HG02678 (cell line): ENCODE data around the gene ARHGEF28.

Experiments
- ATAC-seq: cut with Tn5 transposase; IDR thresholded peaks from one replicate; pipeline ENCODE4 v1.9.1; 2021; ENCODE audit warnings: mild to moderate bottlenecking, moderate library complexity; ENCODE audit not compliant: unreplicated experiment

The ARHGEF28 gene

GRCh38 chr5:73810429-73810828 is 184.4 kb downstream of the ARHGEF28 start:
- ATAC-seq: no peak

- ATAC-seq: no peak
These were observed 186.5 kb downstream of the ARHGEF28 start for GRCh38 chr5:73812457-73812856.

- no peak for ATAC-seq
These were observed 187.1 kb downstream of the ARHGEF28 start for GRCh38 chr5:73812962-73813588.

GRCh38 chr5:73814233-73814846 is 188.3 kb downstream of the ARHGEF28 start:
- no peak for ATAC-seq

GRCh38 chr5:73815631-73816030 is 189.6 kb downstream of the ARHGEF28 start:
- no peak for ATAC-seq

- ATAC-seq: no peak
These were observed 190.8 kb downstream of the ARHGEF28 start for GRCh38 chr5:73816656-73817420.

GRCh38 chr5:73818357-73818756 is 192.4 kb downstream of the ARHGEF28 start:
- ATAC-seq: no peak

GRCh38 chr5:73820326-73820725 is 194.3 kb downstream of the ARHGEF28 start:
- no peak for ATAC-seq

- no peak for ATAC-seq
These were observed 195.0 kb downstream of the ARHGEF28 start for GRCh38 chr5:73821003-73821402.

GRCh38 chr5:73822278-73822988 is 196.4 kb downstream of the ARHGEF28 start:
- no peak for ATAC-seq

- no peak for ATAC-seq
These were observed 197.0 kb downstream of the ARHGEF28 start for GRCh38 chr5:73822989-73823339.

GRCh38 chr5:73823508-73823925 is 197.5 kb downstream of the ARHGEF28 start:
- no peak for ATAC-seq

GRCh38 chr5:73825199-73825598 is 199.2 kb downstream of the ARHGEF28 start:
- no peak for ATAC-seq

- ATAC-seq: no peak
These were observed 199.7 kb downstream of the ARHGEF28 start for GRCh38 chr5:73825736-73826135.

GRCh38 chr5:73826301-73827105 is 200.5 kb downstream of the ARHGEF28 start:
- no peak for ATAC-seq

- ATAC-seq: no peak
These were observed 201.1 kb downstream of the ARHGEF28 start for GRCh38 chr5:73827106-73827450.

GRCh38 chr5:73828465-73828864 is 202.5 kb downstream of the ARHGEF28 start:
- ATAC-seq: no peak

- no peak for ATAC-seq
These were observed 204.7 kb downstream of the ARHGEF28 start for GRCh38 chr5:73830646-73831045.

GRCh38 chr5:73831066-73831465 is 205.1 kb downstream of the ARHGEF28 start:
- no peak for ATAC-seq

- no peak for ATAC-seq
These were observed 208.7 kb downstream of the ARHGEF28 start for GRCh38 chr5:73834693-73835092.

GRCh38 chr5:73835726-73836125 is 209.7 kb downstream of the ARHGEF28 start:
- ATAC-seq: no peak
